Type B pancreatic cell (in vitro differentiated cells): ENCODE measurements around the gene STH. TPM values are rescaled to one million over a fixed set of nuclear protein-coding genes. Genes with fewer than 3 reads are reported as not detected.

ENCODE experiments used
- DNase-seq: peaks from one replicate; pipeline ENCODE4 v3.0.0; 2021; ENCODE audit warnings: mixed read lengths; ENCODE audit not compliant: unreplicated experiment; ENCODE audit errors: extremely low spot score
- H3K27ac Mint-ChIP-seq: 2 replicates; pipeline ENCODE4 v1.8.0; 2021; ENCODE audit warnings: mild to moderate bottlenecking, mixed read lengths
- H3K27me3 Mint-ChIP-seq: 2 replicates; pipeline ENCODE4 v1.8.0; 2021; ENCODE audit warnings: mixed read lengths
- H3K36me3 Mint-ChIP-seq: 2 replicates; pipeline ENCODE4 v1.8.0; 2021; ENCODE audit warnings: mixed read lengths
- H3K4me1 Mint-ChIP-seq: one replicate; pipeline ENCODE4 v1.8.0; 2021; ENCODE audit warnings: mixed read lengths; ENCODE audit not compliant: unreplicated experiment
- H3K4me3 Mint-ChIP-seq: 2 replicates; pipeline ENCODE4 v1.8.0; 2021; ENCODE audit warnings: mild to moderate bottlenecking, mixed read lengths
- H3K9me3 Mint-ChIP-seq: 2 replicates; pipeline ENCODE4 v1.8.0; 2021; ENCODE audit warnings: mixed read lengths
- CTCF ChIP-seq: fragments of 200-600 bp; sonication (generic); conservative IDR thresholded peaks from 2 replicates; pipeline ENCODE4 v1.5.0; 2021; ENCODE audit warnings: antibody characterized with exemption, mild to moderate bottlenecking
- total RNA-seq: library from RNA; stranded (reverse); gene quantifications from 2 replicates; pipeline ENCODE4 v1.2.1, GENCODE V29; 2021; ENCODE audit warnings: low replicate concordance

STH gene
- total RNA-seq, 1 donor from 2014 or later, result not detected

DNA sequence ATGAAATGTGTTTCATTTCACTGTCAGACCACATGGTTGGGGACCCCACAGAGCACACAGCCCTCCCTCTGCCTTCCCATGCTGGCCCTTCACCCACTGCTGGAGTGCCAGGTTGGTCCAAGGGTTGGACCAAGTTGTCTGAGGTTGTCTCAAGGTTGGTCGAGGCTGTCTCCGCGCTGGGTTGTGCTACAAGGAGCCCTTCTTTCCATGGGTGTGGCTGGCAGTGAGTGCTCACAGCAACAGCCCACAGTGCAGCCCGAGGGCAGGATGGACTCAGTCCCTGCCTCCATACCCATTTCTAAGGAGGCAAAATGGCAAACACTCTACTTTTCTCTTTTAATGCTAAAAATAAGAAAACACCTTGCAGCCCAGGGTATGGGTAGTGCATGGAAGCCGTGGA lies 35.8 kb upstream of the STH start:
- TF ChIP-seq CTCF, result no peak
- no peaks in the 10 kb centered on the region for H3K4me1 Mint-ChIP-seq

GRCh38 chr17:45963889-45964288 lies 35.2 kb upstream of the STH start:
- DNase-seq, result no peak
- Mint-ChIP-seq H3K27ac (no peak overlapping the region), H3K4me1 (no peaks in the 10 kb centered on the region), H3K9me3 (no peaks in the 10 kb centered on the region), H3K4me3 (no peak overlapping the region), H3K27me3 (peaks cover 21% of the 10 kb centered on the region), H3K36me3 (no peaks in the 10 kb centered on the region)
- TF ChIP-seq CTCF, result no peak

More for the DNA sequence above, 35.8 kb upstream of the STH start:
- DNase-seq, result no peak
- Mint-ChIP-seq H3K27me3 (peaks cover 21% of the 10 kb centered on the region), H3K36me3 (no peaks in the 10 kb centered on the region), H3K4me3 (no peak overlapping the region), H3K27ac (no peak overlapping the region), H3K9me3 (no peaks in the 10 kb centered on the region)

GRCh38 chr17:45964634-45965033 lies 34.4 kb upstream of the STH start:
- Mint-ChIP-seq H3K27ac (no peak overlapping the region), H3K27me3 (peaks cover 22% of the 10 kb centered on the region), H3K4me3 (no peak overlapping the region), H3K4me1 (no peaks in the 10 kb centered on the region), H3K9me3 (no peaks in the 10 kb centered on the region), H3K36me3 (no peaks in the 10 kb centered on the region)
- DNase-seq, result no peak
- TF ChIP-seq CTCF, result no peak

DNA sequence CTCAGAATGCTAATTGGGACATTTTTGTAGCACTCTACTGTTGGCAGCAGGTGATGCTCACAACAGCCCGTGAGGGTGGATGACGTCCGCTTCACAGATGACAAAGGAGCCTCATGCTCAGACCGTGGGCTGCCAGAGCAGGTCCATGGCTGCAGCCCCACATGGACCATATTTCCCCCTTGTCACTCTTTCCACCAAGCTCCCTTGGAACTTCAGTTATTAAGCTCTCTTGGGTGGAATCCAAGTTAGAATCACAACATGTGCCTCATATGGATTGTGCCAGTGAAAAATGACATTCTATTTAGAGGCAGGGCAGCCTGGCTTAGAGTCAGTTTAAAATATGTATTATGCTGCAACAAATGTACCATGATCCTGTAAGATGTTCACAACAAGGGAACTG lies 33.2 kb upstream of the STH start:
- Mint-ChIP-seq H3K9me3 (no peaks in the 10 kb centered on the region), H3K27ac (no peak overlapping the region), H3K4me1 (no peaks in the 10 kb centered on the region), H3K27me3 (peaks cover 27% of the 10 kb centered on the region), H3K36me3 (no peaks in the 10 kb centered on the region), H3K4me3 (no peak overlapping the region)
- TF ChIP-seq CTCF, result no peak
- no peak for DNase-seq

DNA sequence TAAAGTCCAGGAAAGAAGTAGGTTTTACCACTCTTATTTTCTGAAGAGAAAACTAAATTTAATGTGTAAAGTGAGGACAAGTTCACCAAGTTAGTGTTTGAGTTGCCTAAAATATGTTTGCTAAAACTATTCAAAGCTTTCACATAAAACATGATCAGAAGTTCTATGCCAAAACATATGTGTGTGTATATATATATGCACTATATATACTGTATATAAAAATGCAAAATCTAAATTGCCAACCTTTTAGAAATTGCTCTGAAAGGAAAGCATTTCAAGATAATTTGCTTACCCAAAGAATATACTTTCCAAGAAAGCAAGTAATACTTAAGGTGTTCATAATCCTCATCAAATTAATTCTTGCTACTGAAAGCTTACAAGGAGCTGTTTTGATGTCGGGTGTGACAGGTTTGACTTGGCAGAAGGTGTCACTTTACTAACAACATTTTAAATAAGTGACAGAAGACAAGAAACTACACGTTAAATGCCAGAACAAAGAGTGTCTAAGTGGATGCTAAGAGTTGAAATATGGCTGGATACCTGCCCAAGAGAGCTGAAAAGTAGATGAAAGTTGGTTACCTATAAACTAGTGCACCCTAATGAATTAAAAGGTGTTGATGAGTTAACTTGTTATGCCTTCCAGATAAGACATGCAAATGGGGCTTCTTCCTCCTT lies 32.3 kb upstream of the STH start:
- Mint-ChIP-seq H3K27me3 (peaks cover 27% of the 10 kb centered on the region), H3K9me3 (no peaks in the 10 kb centered on the region), H3K27ac (no peak overlapping the region), H3K4me1 (no peaks in the 10 kb centered on the region), H3K4me3 (no peak overlapping the region), H3K36me3 (no peaks in the 10 kb centered on the region)
- DNase-seq, result no peak
- no peak for TF ChIP-seq CTCF
